ENCODE results near the gene CADM1.

CADM1 gene

DNA sequence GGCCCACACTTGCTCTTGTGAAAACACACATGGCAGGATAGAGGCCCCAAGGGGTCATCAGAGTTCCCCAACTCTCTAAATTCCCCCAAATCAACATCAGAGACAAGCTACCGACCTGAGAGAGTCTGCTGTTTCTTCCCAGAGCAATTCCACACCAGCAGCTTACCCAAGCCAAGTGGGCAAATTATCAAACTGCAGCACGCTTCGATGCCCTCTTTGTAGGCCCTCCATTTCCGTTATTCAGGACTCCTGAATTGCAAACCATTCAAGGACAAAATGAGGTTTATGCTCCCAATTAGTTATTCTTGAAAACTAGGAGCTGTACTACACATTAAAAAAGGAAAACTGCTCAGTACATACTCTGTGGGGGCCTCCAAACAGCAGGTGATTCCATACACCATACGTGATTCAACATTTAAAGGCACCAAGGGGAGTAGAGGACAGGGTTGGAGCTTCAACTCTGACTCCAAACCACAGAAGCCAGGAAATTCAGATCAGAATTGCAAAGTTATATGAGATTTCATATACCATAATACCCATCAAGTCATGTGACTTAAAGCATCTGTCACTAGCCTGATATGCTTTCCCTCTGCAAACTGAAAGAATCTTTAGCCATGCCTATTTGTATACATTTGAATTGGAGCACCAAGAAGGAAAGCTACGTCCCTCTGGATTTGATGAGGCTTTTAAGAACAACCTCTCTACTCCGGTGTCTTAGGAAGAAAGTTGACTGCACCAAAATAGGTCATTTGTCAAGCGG, 234.8 kb downstream of the CADM1 start:
- Mint-ChIP-seq H3K27ac (no peak overlapping the region), H3K4me1 (no peaks in the 10 kb centered on the region)
- no peak for DNase-seq

DNA sequence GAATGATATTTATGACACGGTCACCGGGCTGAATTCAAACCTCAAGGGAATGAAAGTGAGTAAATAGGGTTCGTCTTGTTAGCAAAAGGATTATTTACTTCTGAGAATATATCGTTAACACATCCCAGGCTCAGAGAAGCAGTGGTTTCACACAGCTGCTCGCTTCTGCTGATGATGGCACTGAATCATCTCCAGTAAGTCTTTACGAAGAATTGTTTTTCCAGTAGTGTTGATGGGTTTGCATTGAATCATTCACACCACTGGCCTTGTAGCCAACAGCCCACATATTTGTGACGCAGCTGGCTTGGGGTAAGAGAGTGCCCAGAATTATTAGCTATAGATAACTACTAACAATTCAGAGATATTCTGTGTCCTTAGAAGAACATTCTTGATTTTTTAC, 236.3 kb downstream of the CADM1 start:
- DNase-seq (no peak), ATAC-seq (no peak)
- Mint-ChIP-seq H3K27me3 (no peaks in the 10 kb centered on the region), H3K4me3 (no peak overlapping the region), H3K4me1 (no peaks in the 10 kb centered on the region), H3K9me3 (no peaks in the 10 kb centered on the region), H3K27ac (no peak overlapping the region)

More for the DNA sequence above, 234.8 kb downstream of the CADM1 start:
- ATAC-seq = no peak
- Mint-ChIP-seq H3K4me3 (no peak overlapping the region), H3K27me3 (no peaks in the 10 kb centered on the region), H3K9me3 (no peaks in the 10 kb centered on the region)

DNA sequence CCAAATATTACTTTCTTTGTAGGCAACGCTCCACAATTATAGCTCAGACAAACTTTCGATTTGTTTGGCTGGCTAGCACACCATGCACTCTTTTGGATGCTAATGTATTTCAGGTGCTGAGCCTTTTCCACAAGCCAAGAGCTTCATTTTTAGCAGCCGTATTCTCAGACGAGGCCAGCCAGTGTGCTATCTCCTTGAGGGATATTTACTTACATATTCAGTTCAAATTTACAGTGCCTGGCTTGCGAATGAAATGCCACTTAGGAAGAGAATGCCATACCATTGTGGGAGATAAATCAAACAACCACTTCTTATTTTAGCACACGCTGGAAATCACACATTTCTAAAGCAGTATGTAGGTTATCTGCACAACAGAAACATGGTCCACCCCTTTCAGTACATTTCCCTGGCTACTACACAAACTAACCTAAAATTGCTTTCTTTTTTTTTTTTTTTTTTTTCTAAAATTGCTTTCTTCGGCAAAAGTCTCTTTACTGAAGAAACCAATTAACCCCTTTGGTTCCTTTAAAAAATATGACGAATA, 236.9 kb downstream of the CADM1 start:
- Mint-ChIP-seq H3K4me3 (no peak overlapping the region), H3K4me1 (no peaks in the 10 kb centered on the region), H3K9me3 (no peaks in the 10 kb centered on the region), H3K27ac (no peak overlapping the region), H3K27me3 (no peaks in the 10 kb centered on the region)
- no peak for DNase-seq
- no peak for ATAC-seq

DNA sequence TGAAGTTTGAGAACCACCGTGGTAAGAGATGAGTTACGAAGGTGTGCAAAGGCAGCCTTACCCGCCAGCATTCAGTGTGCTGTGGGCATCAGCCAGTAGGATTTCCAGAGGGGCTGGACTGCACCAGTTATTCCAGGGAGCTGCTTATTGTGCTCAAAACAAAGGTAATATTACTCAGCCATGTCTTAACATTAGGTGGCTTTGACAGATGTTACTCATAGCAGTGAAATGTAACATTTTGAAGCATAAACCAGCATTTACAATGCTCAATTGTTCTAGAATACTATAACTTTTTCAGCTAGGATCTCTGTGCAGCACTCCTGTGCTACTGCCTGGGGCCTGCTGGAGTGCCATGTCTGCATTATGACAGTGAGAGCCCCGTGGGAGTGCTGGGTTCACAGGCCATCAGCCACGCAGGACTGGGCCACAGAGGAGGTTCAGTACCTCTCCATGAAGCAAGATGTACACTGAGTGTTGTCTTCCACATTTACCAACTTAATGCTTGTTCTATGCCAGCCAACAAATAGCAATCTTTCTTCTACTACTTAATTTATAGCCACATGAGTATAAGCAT, 238.1 kb downstream of the CADM1 start:
- ATAC-seq = no peak
- no peak overlapping the region for H3K4me3 Mint-ChIP-seq

DNA sequence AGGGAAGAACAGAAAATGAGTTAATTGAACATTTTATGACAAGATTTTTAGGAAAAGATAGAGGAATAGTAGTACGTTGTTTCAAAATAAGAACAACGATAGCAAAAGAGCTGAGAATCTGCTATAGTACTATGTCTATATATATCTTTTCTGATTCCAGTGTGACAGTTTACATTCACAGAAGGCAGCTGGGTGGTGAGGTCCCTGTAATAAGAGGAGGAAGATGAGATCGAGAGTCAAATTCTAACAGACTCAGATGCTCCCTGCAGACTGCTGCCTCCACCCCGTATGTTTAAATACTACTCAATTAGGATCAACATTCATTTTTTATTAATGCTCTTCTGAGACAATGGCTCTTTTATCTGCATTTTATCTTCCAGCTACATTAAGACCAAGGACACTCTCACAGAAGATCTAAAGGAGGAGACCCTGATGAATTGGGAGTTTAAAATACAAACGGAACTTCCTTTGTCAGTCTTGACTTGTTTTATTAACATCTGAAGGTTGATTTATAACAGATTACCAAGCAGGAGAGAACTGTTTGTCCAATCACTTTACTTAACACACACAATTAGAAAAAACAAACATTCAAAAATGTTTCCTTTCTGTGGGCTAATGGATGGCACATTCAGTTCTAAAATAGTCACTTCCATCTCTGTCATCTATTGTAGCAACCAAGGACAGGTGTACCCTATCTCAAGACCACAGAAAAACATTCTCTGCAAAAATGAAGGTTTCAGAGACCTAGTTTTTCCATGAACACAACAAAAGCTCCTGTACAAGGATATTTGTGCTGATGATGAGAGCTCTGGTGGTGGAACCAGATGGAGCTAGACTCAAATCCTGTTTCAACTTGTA, 240.2 kb downstream of the CADM1 start:
- H3K4me1 Mint-ChIP-seq = no peaks in the 10 kb centered on the region
- no peak overlapping the region for H3K4me3 Mint-ChIP-seq
- peaks cover 8% of the 10 kb centered on the region for H3K27me3 Mint-ChIP-seq
- DNase-seq (no peak), ATAC-seq (no peak)
- H3K27ac Mint-ChIP-seq = no peak overlapping the region
- H3K9me3 Mint-ChIP-seq = peaks cover 0 to 7% of the 10 kb centered on the region in 2 donors

More for the DNA sequence above, 238.1 kb downstream of the CADM1 start:
- DNase-seq = no peak
- no peak overlapping the region for H3K27ac Mint-ChIP-seq
- H3K27me3 Mint-ChIP-seq = no peaks in the 10 kb centered on the region
- H3K9me3 Mint-ChIP-seq = no peaks in the 10 kb centered on the region
- no peaks in the 10 kb centered on the region for H3K4me1 Mint-ChIP-seq

DNA sequence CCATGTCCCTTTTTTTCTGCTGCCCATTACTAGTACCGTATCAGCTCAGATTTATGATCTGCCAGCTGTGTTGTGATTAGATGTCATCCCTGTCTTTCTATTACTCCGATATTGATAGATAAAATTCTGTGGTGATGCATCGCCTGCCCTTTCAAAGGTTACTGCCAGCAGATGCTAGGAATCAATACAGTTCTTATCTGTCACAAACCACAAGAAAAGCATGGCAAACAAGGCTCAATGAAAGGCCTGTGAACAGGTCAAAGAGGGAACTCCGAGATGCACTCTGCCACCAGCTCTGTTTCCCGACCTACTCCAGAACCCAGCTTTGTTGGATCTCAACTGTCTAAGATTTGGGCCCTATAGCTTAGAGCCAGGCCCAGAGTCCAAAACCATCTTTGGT, 246.0 kb downstream of the CADM1 start:
- Mint-ChIP-seq H3K27ac (peak overlapping the region in 1 of 2 donors; percentile 55), H3K4me3 (no peak overlapping the region), H3K27me3 (peaks cover 16% of the 10 kb centered on the region), H3K4me1 (no peaks in the 10 kb centered on the region), H3K9me3 (peaks cover 0 to 7% of the 10 kb centered on the region in 2 donors)
- no peak for ATAC-seq
- DNase-seq = no peak

DNA sequence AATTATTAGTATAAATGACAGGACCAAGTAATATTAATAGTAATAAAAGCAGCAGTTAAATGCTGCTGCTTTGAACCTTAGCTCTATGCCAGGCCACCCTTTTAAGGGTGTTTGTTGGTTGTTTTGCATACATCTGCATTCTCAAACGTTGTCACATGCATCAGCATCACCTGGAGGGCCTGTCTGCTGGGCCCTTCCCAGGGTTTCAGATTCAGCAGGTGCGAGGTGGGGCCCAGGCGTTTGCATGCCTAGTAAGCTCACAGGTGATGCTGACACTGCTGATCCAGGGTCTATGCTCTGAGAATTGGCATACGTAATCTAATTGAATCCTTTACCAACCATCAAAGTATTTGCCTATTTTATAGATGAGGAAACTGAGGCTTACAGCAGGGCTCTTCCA, 246.5 kb downstream of the CADM1 start:
- no peak for ATAC-seq
- no peak overlapping the region for H3K27ac Mint-ChIP-seq
- DNase-seq = no peak
- H3K27me3 Mint-ChIP-seq = peaks cover 16% of the 10 kb centered on the region
- no peaks in the 10 kb centered on the region for H3K4me1 Mint-ChIP-seq
- peaks cover 0 to 7% of the 10 kb centered on the region in 2 donors for H3K9me3 Mint-ChIP-seq
- H3K4me3 Mint-ChIP-seq = no peak overlapping the region

DNA sequence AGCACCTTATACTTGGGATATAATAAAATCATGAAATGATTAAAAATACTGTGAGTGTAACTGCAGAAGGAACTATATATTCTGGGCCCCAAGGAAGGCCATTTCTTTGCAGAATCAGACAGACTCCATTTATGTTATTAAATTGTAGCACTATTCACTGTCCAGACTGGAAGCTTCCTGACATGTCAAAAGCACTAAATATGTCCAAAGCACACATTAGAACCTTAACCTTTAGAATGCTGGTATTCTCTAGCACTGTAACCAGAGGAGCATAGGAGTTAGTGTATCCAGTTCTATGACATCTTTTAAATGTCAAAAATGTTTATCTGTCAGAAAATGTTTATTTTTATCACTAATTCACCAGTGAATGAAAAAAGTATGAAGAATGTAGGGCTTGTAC, 246.9 kb downstream of the CADM1 start:
- no peak overlapping the region for H3K4me3 Mint-ChIP-seq
- peaks cover 16% of the 10 kb centered on the region for H3K27me3 Mint-ChIP-seq
- peaks cover 0 to 7% of the 10 kb centered on the region in 2 donors for H3K9me3 Mint-ChIP-seq
- no peak overlapping the region for H3K27ac Mint-ChIP-seq
- H3K4me1 Mint-ChIP-seq = no peaks in the 10 kb centered on the region
- DNase-seq (no peak), ATAC-seq (no peak)

DNA sequence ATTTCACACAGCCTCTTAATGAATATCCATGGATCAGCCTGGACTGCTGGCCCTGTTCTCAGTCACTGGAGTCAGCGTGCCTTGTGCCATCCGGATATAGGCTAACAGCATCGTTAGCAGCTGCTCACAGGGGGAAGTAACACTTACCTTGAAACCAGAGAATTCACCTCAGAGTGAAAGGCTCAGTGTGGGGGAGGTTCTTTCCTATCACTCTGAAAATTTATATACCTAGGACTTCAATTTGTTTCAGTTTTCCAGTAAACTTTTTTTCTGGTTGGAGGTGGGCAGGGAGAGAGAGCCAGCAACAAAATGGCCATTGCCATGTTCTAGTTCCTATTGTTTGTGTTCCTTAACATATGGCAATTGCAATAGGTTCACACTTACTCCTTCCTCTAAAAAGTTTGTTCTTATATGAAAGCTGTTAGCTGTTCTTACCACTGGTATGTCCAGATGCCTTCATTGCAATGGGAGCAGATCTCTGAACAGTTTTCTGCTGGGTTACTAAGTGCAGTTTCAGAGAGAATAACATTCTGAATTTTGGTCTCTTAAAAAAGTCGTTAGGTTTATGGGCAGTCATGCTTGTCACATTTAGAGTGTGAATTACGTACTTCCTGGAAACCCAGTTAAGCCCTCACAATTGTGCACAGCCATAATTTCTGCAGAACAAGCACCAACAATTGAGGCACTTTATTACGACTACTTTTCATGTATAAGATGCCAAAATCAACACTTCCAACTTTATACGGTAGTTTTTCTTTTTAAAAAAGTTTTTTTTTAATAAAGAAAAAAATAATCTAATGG, 247.6 kb downstream of the CADM1 start:
- no peak for ATAC-seq
- H3K27ac Mint-ChIP-seq = no peak overlapping the region

DNA sequence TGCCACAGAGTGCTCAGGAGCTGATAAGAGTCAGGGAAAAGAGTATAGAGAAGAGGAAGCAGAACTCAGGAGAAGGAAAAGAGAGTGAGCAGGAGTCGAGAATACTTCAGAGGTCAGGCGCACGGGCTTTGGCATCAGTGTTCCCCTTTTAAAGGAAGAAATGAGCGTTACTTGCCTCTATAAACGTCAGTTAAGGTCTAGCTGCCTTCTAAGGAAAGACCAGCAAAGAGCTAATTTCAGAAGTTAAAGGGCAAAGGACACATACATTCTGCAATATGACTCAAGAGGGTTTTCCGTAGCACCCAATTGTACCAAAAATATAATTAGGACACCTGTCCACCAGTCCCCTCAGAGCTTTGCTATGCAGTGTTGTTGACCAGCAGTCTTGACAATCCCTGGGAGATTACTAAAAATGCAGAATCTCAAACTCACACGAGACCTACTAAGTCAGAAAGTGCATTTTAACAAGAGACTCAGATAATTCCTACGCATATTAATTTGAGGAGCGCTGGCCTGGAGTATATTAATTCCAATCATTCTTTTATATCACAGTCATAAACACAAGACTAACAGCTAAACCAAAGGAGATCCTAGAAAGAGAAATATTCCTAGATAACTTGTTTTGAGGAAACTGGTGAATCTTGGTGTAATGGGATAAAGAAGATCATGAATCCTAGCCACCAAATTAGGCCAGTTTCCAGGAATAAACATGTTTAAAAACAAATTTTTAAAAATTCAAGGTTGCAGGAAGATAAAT, 249.0 kb downstream of the CADM1 start:
- DNase-seq (no peak), ATAC-seq (no peak)
- H3K4me1 Mint-ChIP-seq = no peaks in the 10 kb centered on the region
- no peak overlapping the region for H3K4me3 Mint-ChIP-seq
- peaks cover 0 to 7% of the 10 kb centered on the region in 2 donors for H3K9me3 Mint-ChIP-seq
- H3K27ac Mint-ChIP-seq = no peak overlapping the region
- peaks cover 16% of the 10 kb centered on the region for H3K27me3 Mint-ChIP-seq

More for the DNA sequence above, 247.6 kb downstream of the CADM1 start:
- Mint-ChIP-seq H3K27me3 (peaks cover 16% of the 10 kb centered on the region), H3K4me3 (no peak overlapping the region), H3K9me3 (peaks cover 0 to 7% of the 10 kb centered on the region in 2 donors), H3K4me1 (no peaks in the 10 kb centered on the region)
- no peak for DNase-seq

DNA sequence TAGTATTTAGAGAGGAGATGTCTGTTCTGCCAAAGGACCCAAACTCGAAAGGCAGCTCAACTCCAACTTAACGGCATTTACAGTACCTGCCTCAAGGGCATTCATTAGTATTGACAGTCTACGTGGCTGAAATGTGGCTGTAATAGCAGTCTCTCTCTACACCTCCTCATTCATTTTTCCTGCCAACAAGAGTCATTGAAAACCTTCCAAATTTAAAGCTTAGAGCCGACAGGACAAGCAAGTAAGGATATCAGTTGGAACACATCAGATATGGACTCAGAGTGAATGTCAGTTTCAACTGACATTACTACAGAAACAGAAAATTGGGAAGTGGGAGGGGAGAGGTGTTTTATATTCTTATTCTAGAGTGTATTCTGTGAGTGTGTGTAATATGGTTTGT, 253.1 kb downstream of the CADM1 start:
- Mint-ChIP-seq H3K9me3 (no peaks in the 10 kb centered on the region), H3K4me3 (no peak overlapping the region), H3K27me3 (peaks cover 8% of the 10 kb centered on the region), H3K27ac (no peak overlapping the region), H3K4me1 (no peaks in the 10 kb centered on the region)
- ATAC-seq (no peak), DNase-seq (no peak)

DNA sequence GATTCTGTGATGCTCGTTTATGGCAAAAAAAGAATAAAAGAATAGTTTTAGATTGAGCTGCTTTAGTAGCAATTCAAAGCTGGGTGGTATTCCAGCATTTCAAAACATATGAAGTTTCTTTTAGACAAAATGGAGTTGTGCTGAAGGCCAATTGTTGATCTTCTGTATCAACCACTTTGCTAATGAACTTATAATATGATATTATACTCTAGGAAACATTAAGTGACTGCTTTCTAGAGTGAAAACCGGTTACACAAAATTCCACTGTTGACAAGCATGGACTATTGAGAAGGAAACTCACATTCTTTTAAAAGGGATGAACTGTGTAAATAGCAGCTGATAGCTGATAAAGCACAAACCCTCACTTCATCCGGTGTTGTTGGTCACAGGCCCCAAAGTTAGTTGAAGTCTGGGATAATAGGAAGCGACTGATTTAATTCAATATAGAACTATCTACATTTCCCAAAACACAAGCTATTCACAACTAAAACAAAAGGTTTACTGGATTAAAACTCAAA, 255.1 kb downstream of the CADM1 start:
- H3K4me1 Mint-ChIP-seq = no peaks in the 10 kb centered on the region
- H3K4me3 Mint-ChIP-seq = no peak overlapping the region
- H3K9me3 Mint-ChIP-seq = no peaks in the 10 kb centered on the region
- DNase-seq (no peak), ATAC-seq (no peak)
- H3K27ac Mint-ChIP-seq = no peak overlapping the region
- no peaks in the 10 kb centered on the region for H3K27me3 Mint-ChIP-seq

DNA sequence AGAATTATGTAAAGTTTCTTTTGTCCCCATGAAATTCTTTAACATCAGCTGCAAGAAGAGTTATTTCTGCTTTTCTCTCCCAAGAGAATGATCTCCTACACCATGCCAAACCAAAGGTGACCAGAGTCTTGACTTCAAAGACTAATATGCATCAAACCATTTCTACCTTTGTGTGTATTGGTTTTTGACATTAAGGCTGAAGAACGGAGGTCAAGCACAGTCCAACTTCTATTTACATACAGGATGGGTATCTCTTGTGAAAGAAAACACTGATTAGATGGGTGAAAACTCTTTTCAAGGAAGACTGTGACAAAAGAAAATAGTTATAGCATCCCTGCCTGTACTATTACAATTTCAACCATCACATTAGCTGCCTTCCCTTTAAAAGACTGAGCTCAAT, 256.3 kb downstream of the CADM1 start:
- ATAC-seq (no peak), DNase-seq (no peak)
- H3K4me3 Mint-ChIP-seq = no peak overlapping the region
- no peaks in the 10 kb centered on the region for H3K9me3 Mint-ChIP-seq
- no peak overlapping the region for H3K27ac Mint-ChIP-seq
- no peaks in the 10 kb centered on the region for H3K4me1 Mint-ChIP-seq
- H3K27me3 Mint-ChIP-seq = no peaks in the 10 kb centered on the region

DNA sequence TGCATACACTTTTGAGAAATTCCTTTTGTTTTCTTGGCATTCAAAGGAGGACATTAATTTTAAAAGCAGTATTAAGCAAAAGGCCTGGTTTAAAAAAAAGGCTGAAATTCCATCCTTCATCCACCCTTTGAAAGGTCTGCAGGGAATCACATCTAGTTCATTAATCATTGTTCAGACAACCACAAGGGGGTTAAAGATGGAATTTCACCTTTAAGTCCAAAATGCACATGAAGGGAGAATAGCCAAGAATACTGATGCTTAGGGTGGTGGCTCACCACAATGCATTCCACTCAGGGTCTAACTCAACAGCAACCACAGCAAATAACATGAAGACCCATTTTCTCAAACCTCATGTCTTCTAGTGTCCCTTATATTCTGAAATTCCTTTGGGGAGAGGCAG, 256.9 kb downstream of the CADM1 start:
- Mint-ChIP-seq H3K4me3 (no peak overlapping the region), H3K27me3 (no peaks in the 10 kb centered on the region), H3K9me3 (no peaks in the 10 kb centered on the region), H3K4me1 (no peaks in the 10 kb centered on the region), H3K27ac (no peak overlapping the region)
- DNase-seq = no peak
- no peak for ATAC-seq

Measured in stimulated activated naive CD8-positive, alpha-beta T cell treated with anti-CD3 and anti-CD28 coated beads, Interleukin-15, amount 100 ng/mL, for 72 hours (primary cell).